RWPE2 (cell line): Measurements from ENCODE around the gene MAP2.

Experiments
- ATAC-seq: fragments of 200-7000 bp; cut with Tn5 transposase; 3 replicates; pipeline ENCODE4 v1.9.1; 2021; ENCODE audit warnings: low read depth
- DNase-seq: peaks from one replicate; pipeline ENCODE4 v3.0.0-alpha.2; 2020; ENCODE audit warnings: low spot score
- H3K27ac ChIP-seq: fragments of 450-650 bp; 2 replicates; pipeline ENCODE4 v1.5.1; 2017; ENCODE audit warnings: mild to moderate bottlenecking; ENCODE audit not compliant: poor library complexity, severe bottlenecking
- H3K27me3 ChIP-seq: fragments of 250-450 bp; sonication (Bioruptor Pico); 2 replicates; pipeline ENCODE4 v1.5.1; 2021; ENCODE audit warnings: mild to moderate bottlenecking, moderate library complexity; ENCODE audit not compliant: insufficient read depth, poor library complexity, severe bottlenecking
- H3K36me3 ChIP-seq: fragments of 250-450 bp; sonication (Bioruptor Pico); 2 replicates; pipeline ENCODE4 v1.5.1; 2020; ENCODE audit warnings: low read depth, mild to moderate bottlenecking, moderate library complexity
- H3K4me1 ChIP-seq: fragments of 250-450 bp; sonication (Bioruptor Pico); 2 replicates; pipeline ENCODE4 v1.5.1; 2021; ENCODE audit warnings: mild to moderate bottlenecking, moderate library complexity; ENCODE audit not compliant: insufficient read depth, poor library complexity, severe bottlenecking
- H3K4me3 ChIP-seq: fragments of 250-450 bp; sonication (Bioruptor Pico); 2 replicates; pipeline ENCODE4 v1.5.1; 2021; ENCODE audit warnings: mild to moderate bottlenecking, moderate library complexity; ENCODE audit not compliant: severe bottlenecking
- H3K9me3 ChIP-seq: fragments of 250-450 bp; sonication (Bioruptor Pico); 2 replicates; pipeline ENCODE4 v1.5.1; 2021; ENCODE audit warnings: mild to moderate bottlenecking, moderate library complexity; ENCODE audit not compliant: severe bottlenecking
- TF ChIP-seq, protein P1 (sequence below): fragments of 450-650 bp; IDR thresholded peaks from one replicate; pipeline ENCODE4 v1.5.1; 2017; ENCODE audit warnings: mild to moderate bottlenecking, moderate library complexity; ENCODE audit not compliant: poor library complexity, severe bottlenecking

MAP2 gene

DNA sequence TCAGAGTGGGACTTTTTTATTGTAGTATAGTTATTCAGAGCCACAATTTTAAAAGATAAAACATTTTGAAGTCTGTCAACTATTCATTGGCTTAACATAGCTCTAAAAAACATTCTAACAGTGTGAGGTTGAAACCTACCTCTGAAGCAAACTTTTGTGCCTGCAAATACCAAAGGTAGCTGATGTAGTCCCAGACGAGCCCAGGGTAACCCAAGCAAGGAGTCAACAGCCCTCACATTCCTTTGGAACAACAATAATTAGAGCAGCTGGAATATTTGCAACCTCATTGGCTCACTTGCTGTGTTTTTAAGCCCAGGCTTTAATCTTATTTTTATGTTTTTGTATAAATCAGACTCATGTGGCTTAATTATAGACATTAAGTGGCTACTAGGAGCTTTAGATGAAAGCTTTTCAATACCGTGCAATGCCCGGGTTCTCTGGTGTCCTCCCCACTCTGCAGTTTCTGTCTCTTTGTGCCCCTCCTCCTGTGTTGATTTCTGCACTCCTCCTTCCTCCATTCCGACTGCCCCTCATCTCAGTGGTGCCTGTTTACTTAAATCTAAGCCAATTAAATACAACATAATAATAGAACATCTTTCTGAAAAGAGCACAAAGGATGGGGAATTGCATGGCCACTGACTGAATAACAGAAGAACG is 189.9 kb downstream of the MAP2 start:
- no peaks in the 10 kb centered on the region for H3K9me3 ChIP-seq
- no peaks in the 10 kb centered on the region for H3K36me3 ChIP-seq
- DNase-seq (no peak), ATAC-seq (no peak)
- H3K4me3 ChIP-seq, result no peak overlapping the region
- H3K4me1 ChIP-seq, result no peaks in the 10 kb centered on the region
- no peak overlapping the region for H3K27ac ChIP-seq
- TF ChIP-seq, protein P1, sequence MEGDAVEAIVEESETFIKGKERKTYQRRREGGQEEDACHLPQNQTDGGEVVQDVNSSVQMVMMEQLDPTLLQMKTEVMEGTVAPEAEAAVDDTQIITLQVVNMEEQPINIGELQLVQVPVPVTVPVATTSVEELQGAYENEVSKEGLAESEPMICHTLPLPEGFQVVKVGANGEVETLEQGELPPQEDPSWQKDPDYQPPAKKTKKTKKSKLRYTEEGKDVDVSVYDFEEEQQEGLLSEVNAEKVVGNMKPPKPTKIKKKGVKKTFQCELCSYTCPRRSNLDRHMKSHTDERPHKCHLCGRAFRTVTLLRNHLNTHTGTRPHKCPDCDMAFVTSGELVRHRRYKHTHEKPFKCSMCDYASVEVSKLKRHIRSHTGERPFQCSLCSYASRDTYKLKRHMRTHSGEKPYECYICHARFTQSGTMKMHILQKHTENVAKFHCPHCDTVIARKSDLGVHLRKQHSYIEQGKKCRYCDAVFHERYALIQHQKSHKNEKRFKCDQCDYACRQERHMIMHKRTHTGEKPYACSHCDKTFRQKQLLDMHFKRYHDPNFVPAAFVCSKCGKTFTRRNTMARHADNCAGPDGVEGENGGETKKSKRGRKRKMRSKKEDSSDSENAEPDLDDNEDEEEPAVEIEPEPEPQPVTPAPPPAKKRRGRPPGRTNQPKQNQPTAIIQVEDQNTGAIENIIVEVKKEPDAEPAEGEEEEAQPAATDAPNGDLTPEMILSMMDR, result no peak
- H3K27me3 ChIP-seq, result no peaks in the 10 kb centered on the region

DNA sequence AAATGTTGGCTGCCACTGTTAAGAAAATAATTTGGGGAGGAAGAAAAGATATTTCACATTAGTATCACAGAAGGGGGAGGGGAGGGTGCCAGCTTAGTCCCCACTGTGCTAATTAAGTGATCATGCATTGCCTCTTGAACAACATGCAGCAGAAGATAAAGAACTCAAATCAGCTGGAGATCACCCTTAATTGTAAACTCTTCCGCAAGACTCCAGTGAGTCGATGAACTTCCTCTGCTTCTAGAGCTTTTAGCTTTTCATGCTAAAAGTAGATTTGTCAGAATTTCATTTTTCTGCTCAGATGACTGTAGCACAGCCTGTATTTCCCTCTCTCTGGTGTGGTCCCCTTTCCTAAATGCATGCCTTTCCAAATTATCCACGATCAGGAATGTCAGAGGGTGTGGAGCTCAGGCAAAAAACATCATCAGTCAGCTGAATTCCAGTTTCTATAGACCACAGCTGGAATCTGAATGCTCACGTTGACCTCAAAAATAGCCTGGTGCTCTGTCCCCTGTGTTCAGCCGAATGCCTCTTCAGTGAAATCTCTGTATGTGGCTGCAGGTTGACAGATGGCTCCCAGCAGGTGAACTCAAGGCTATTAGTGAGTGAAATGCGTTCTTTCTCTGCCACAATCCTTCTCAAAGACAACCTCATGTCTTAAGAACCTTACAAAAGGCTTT is 191.0 kb downstream of the MAP2 start:
- no peaks in the 10 kb centered on the region for H3K36me3 ChIP-seq
- H3K4me3 ChIP-seq, result no peak overlapping the region
- TF ChIP-seq, protein P1, result no peak
- no peaks in the 10 kb centered on the region for H3K9me3 ChIP-seq
- no peaks in the 10 kb centered on the region for H3K4me1 ChIP-seq
- H3K27me3 ChIP-seq, result no peaks in the 10 kb centered on the region
- DNase-seq (no peak), ATAC-seq (no peak)
- no peak overlapping the region for H3K27ac ChIP-seq

DNA sequence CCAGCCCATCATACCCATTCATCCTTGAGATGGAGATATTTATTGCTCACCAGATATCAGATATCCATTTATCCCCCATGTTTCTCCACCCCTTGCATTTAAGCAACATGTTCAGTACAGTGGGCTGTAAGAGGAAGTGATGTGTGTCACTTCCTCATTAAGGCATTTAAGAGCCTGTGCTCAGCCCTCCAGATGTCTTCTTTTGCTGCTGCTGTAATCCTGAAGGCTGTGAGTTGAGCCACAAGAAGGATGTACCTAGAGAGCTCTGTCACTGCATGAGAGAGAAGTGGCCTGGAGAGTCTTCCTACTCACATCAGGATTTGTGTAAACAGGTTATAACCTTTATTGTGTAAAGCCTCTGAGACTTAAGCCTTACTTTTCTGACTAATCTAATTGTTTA is 195.9 kb downstream of the MAP2 start:
- DNase-seq (no peak), ATAC-seq (0 out of 3 replicates have a peak, but pooled peaks have one; percentile 12)
- H3K9me3 ChIP-seq, result no peaks in the 10 kb centered on the region
- H3K36me3 ChIP-seq, result no peaks in the 10 kb centered on the region
- H3K27ac ChIP-seq, result no peak overlapping the region
- no peaks in the 10 kb centered on the region for H3K4me1 ChIP-seq
- no peak overlapping the region for H3K4me3 ChIP-seq
- TF ChIP-seq, protein P1, result no peak
- H3K27me3 ChIP-seq, result no peaks in the 10 kb centered on the region

DNA sequence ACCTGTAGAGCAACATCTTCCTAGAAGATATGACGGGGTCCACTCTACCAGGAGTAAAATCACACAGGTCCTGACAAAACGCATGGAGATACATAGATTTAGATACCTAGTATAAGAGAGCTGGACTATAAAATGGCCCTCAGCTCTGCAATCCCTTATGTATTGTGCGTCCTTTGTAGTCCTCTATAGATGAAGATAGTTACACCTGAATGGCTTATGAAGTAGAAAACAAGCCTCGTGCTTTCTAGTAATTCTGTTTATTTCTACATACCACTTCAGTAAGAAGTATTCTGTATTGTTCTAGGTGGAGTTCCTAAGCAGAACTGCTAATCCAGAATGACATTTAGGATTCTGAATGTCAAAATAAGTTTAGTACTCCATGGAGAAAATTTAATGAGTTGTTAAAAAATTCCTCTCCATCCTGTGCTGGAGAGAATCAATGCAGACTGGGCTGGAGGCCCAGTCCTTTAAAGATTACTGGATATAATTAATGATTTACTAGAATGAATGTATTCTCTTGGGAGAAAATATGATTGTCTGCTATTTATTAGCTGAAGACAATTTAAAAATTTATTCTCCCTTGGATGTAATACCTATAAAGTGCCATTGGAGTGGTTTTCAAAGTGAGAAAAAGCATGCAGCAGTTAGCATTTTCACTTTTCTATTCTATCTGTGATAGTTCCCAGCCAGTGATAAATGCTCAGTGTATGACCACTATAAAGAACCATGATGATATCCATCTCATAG is 200.5 kb downstream of the MAP2 start:
- Histone ChIP-seq H3K4me3 (no peak overlapping the region), H3K36me3 (no peaks in the 10 kb centered on the region), H3K9me3 (no peaks in the 10 kb centered on the region), H3K27me3 (no peaks in the 10 kb centered on the region), H3K4me1 (no peaks in the 10 kb centered on the region), H3K27ac (no peak overlapping the region)
- ATAC-seq (no peak), DNase-seq (no peak)
- TF ChIP-seq, protein P1, result no peak
